ENCODE data around the gene WNT6.

The WNT6 gene

DNA sequence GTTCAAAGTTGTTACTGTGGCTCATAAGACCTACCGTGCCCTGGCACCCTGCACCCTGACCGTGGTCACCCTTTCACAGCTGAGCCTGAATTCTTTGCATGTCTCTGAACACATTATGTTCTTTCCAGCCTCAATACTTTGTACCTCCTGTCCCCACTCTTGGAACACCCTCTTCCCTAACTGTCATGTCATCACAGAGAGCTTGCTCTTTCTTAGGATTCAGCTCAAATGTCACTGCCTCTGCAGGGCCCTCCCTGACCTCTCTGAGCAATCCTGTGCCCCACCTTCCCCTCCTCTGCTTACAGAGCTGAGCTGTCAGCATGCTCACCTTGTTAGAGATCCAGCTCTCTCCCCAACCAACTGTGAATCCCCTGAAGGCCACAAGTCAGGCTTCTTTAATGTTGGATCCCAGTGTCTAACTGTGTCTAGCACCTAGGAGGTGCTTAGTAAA, 43.0 kb upstream of the WNT6 start:
- H3K9ac ChIP-seq (ENCODE audit: low read depth in 1 of 2, low read length in 2 of 2), result no peak overlapping the region
- H3K9me3 ChIP-seq (ENCODE audit: control insufficient read depth in 2 of 2, low read length in 2 of 2), result no peaks in the 10 kb centered on the region
- no peaks in the 10 kb centered on the region for H3K27me3 ChIP-seq (ENCODE audit: control insufficient read depth in 2 of 2, insufficient read depth in 2 of 2, low read length in 2 of 2)
- peaks cover 11 to 14% of the 10 kb centered on the region in 2 donors for H3K4me1 ChIP-seq (ENCODE audit: control insufficient read depth in 2 of 2, insufficient read depth in 2 of 2, low read length in 2 of 2)
- H3K27ac ChIP-seq (ENCODE audit: low read depth in 2 of 2, low read length in 2 of 2), result no peak overlapping the region
- H3K4me3 ChIP-seq (ENCODE audit: low read length in 2 of 2), result no peak overlapping the region
- peaks cover 0 to 32% of the 10 kb centered on the region in 2 donors for H3K36me3 ChIP-seq (ENCODE audit: control insufficient read depth in 2 of 2, insufficient read depth in 2 of 2, low read length in 2 of 2)

GRCh38 chr2:218819093-218819492, 40.5 kb upstream of the WNT6 start:
- no peaks in the 10 kb centered on the region for H3K9me3 ChIP-seq (ENCODE audit: control insufficient read depth in 2 of 2, low read length in 2 of 2)
- no peak overlapping the region for H3K9ac ChIP-seq (ENCODE audit: low read depth in 1 of 2, low read length in 2 of 2)
- peaks cover 4 to 8% of the 10 kb centered on the region in 2 donors for H3K4me1 ChIP-seq (ENCODE audit: control insufficient read depth in 2 of 2, insufficient read depth in 2 of 2, low read length in 2 of 2)
- H3K36me3 ChIP-seq (ENCODE audit: control insufficient read depth in 2 of 2, insufficient read depth in 2 of 2, low read length in 2 of 2), result peaks cover 0 to 15% of the 10 kb centered on the region in 2 donors
- no peak overlapping the region for H3K27ac ChIP-seq (ENCODE audit: low read depth in 2 of 2, low read length in 2 of 2)
- no peak overlapping the region for H3K4me3 ChIP-seq (ENCODE audit: low read length in 2 of 2)
- no peaks in the 10 kb centered on the region for H3K27me3 ChIP-seq (ENCODE audit: control insufficient read depth in 2 of 2, insufficient read depth in 2 of 2, low read length in 2 of 2)

DNA sequence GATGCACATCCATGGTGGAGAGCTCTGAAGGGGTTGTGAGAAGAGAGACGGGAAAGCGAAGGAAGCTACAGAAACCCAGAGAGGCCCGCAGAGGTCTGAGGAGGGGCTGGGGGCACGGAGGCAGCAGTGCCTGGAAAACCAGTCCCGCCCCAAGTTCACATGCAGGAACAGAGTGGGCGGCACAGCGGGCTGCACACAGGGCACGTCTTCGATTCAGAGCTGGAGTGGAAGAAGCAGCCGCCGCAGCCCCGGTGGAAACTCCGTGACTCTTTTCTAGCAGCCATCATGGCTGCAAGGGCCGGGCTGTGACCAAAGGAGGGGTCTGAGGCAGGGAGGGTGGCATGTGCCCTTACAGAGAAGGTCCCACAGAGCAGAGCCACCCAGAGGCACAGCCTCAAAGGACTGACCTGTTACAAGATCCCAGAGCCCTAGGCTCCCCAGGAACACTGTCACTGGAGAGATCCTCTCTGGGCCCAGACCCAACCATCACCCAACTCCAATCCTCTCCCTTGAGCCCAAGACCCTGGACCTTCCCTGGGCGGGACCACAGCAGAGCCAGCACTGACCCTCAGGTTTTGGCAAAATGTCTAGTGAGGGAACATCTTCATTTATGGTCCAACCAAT, 38.7 kb upstream of the WNT6 start:
- H3K36me3 ChIP-seq (ENCODE audit: control insufficient read depth in 2 of 2, insufficient read depth in 2 of 2, low read length in 2 of 2), result peaks cover 0 to 11% of the 10 kb centered on the region in 2 donors
- H3K9me3 ChIP-seq (ENCODE audit: control insufficient read depth in 2 of 2, low read length in 2 of 2), result no peaks in the 10 kb centered on the region
- no peak overlapping the region for H3K9ac ChIP-seq (ENCODE audit: low read depth in 1 of 2, low read length in 2 of 2)
- H3K27me3 ChIP-seq (ENCODE audit: control insufficient read depth in 2 of 2, insufficient read depth in 2 of 2, low read length in 2 of 2), result no peaks in the 10 kb centered on the region
- H3K4me3 ChIP-seq (ENCODE audit: low read length in 2 of 2), result no peak overlapping the region
- H3K27ac ChIP-seq (ENCODE audit: low read depth in 2 of 2, low read length in 2 of 2), result no peak overlapping the region
- no peaks in the 10 kb centered on the region for H3K4me1 ChIP-seq (ENCODE audit: control insufficient read depth in 2 of 2, insufficient read depth in 2 of 2, low read length in 2 of 2)

DNA sequence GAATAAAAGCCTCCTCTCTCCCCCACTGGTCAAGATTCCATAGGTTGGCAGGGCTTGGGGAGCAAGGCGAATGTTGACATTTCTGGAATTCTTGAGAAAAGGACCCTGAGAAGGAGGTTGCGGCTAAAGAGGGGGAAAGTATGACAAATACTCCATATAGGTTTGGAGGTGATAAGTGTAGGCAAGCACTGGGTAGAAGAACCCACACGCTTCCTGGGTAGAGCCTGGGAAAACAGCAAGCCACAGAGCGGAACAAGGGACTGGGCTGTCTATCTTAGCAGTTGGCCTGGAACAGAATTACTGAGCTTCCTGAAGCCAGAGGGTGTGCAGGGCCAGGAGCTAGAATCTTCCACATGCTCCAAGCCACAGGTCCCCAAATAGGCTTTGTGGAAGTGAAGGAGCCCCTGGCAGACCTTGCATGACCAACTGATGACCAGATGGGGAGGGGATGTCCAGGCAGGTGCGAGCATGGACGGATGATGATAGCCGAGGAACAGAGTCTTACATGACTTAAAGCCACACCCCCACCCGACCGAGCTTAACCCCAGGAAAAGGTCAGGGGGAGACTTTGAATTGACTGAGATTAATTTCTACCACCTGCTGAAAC, 37.9 kb upstream of the WNT6 start:
- Histone ChIP-seq H3K27me3 (ENCODE audit: control insufficient read depth in 2 of 2, insufficient read depth in 2 of 2, low read length in 2 of 2) (no peaks in the 10 kb centered on the region), H3K9ac (ENCODE audit: low read depth in 1 of 2, low read length in 2 of 2) (no peak overlapping the region), H3K4me1 (ENCODE audit: control insufficient read depth in 2 of 2, insufficient read depth in 2 of 2, low read length in 2 of 2) (no peaks in the 10 kb centered on the region)

DNA sequence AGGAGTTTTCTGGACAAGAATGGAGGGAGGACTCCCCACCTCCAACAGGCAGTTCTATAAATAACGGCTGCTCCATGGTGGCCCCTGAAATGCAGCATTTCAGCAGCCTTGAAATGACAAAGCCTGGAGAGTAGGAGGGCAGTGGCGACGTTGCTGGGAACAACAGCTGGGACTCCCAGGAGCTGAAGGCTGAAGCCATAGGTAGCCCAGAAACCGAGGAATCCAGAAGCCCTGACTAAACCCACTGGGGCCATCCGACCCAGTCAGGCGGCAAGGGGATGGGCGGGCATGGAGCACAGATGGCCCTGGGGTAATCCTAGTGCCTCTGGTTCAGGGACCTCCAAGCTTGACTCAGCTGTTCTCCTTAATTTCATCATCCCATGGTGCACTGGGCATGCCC, 37.0 kb upstream of the WNT6 start:
- no peak overlapping the region for H3K27ac ChIP-seq (ENCODE audit: low read depth in 2 of 2, low read length in 2 of 2)
- no peak overlapping the region for H3K4me3 ChIP-seq (ENCODE audit: low read length in 2 of 2)
- no peaks in the 10 kb centered on the region for H3K4me1 ChIP-seq (ENCODE audit: control insufficient read depth in 2 of 2, insufficient read depth in 2 of 2, low read length in 2 of 2)
- no peak overlapping the region for H3K9ac ChIP-seq (ENCODE audit: low read depth in 1 of 2, low read length in 2 of 2)
- H3K36me3 ChIP-seq (ENCODE audit: control insufficient read depth in 2 of 2, insufficient read depth in 2 of 2, low read length in 2 of 2), result peaks cover 0 to 3% of the 10 kb centered on the region in 2 donors
- H3K27me3 ChIP-seq (ENCODE audit: control insufficient read depth in 2 of 2, insufficient read depth in 2 of 2, low read length in 2 of 2), result no peaks in the 10 kb centered on the region
- H3K9me3 ChIP-seq (ENCODE audit: control insufficient read depth in 2 of 2, low read length in 2 of 2), result no peaks in the 10 kb centered on the region

More for the DNA sequence above, 37.9 kb upstream of the WNT6 start:
- Histone ChIP-seq H3K9me3 (ENCODE audit: control insufficient read depth in 2 of 2, low read length in 2 of 2) (no peaks in the 10 kb centered on the region), H3K36me3 (ENCODE audit: control insufficient read depth in 2 of 2, insufficient read depth in 2 of 2, low read length in 2 of 2) (peaks cover 0 to 7% of the 10 kb centered on the region in 2 donors), H3K27ac (ENCODE audit: low read depth in 2 of 2, low read length in 2 of 2) (no peak overlapping the region), H3K4me3 (ENCODE audit: low read length in 2 of 2) (no peak overlapping the region)

DNA sequence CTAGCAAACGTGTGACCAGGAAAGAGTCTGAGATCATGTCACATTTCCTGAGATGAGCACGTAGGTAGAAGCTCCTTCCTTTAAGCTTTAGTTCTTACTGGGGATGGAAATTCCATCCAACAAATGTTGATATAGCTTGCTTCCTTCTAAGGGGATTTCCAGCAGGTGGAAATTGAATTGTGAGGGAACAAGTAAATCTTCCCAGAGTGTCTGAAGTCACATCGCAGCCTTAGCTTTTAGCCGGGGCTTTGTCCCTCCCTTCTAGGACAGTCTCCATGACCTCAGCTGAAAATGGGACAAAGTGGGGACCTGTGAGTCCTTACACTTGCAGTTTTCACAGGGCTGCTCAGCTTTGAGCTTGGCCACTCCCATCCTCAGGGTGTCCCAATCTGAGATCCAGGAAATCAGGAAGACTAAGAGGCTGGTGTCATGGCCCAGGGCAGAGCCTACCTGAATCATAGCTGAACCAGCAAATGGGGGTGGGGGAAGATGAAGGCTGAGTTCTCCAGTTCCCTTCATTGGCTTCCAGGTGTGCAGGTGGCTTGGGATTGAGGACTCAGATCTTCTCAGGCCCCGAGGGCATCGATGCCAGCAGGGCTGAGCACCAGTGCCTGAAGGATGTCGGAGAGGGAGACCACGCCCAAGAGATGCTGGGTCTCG, 36.3 kb upstream of the WNT6 start:
- Histone ChIP-seq H3K4me1 (ENCODE audit: control insufficient read depth in 2 of 2, insufficient read depth in 2 of 2, low read length in 2 of 2) (no peaks in the 10 kb centered on the region), H3K36me3 (ENCODE audit: control insufficient read depth in 2 of 2, insufficient read depth in 2 of 2, low read length in 2 of 2) (peaks cover 0 to 2% of the 10 kb centered on the region in 2 donors), H3K4me3 (ENCODE audit: low read length in 2 of 2) (no peak overlapping the region), H3K27ac (ENCODE audit: low read depth in 2 of 2, low read length in 2 of 2) (no peak overlapping the region), H3K27me3 (ENCODE audit: control insufficient read depth in 2 of 2, insufficient read depth in 2 of 2, low read length in 2 of 2) (no peaks in the 10 kb centered on the region), H3K9me3 (ENCODE audit: control insufficient read depth in 2 of 2, low read length in 2 of 2) (no peaks in the 10 kb centered on the region), H3K9ac (ENCODE audit: low read depth in 1 of 2, low read length in 2 of 2) (no peak overlapping the region)

GRCh38 chr2:218824004-218824403, 35.6 kb upstream of the WNT6 start:
- Histone ChIP-seq H3K9me3 (ENCODE audit: control insufficient read depth in 2 of 2, low read length in 2 of 2) (no peaks in the 10 kb centered on the region), H3K27ac (ENCODE audit: low read depth in 2 of 2, low read length in 2 of 2) (no peak overlapping the region), H3K27me3 (ENCODE audit: control insufficient read depth in 2 of 2, insufficient read depth in 2 of 2, low read length in 2 of 2) (no peaks in the 10 kb centered on the region), H3K36me3 (ENCODE audit: control insufficient read depth in 2 of 2, insufficient read depth in 2 of 2, low read length in 2 of 2) (peaks cover 0 to 2% of the 10 kb centered on the region in 2 donors), H3K4me1 (ENCODE audit: control insufficient read depth in 2 of 2, insufficient read depth in 2 of 2, low read length in 2 of 2) (no peaks in the 10 kb centered on the region), H3K9ac (ENCODE audit: low read depth in 1 of 2, low read length in 2 of 2) (no peak overlapping the region), H3K4me3 (ENCODE audit: low read length in 2 of 2) (no peak overlapping the region)

- Histone ChIP-seq H3K4me3 (ENCODE audit: low read length in 2 of 2) (no peak overlapping the region), H3K9me3 (ENCODE audit: control insufficient read depth in 2 of 2, low read length in 2 of 2) (no peaks in the 10 kb centered on the region), H3K27me3 (ENCODE audit: control insufficient read depth in 2 of 2, insufficient read depth in 2 of 2, low read length in 2 of 2) (peaks cover 0 to 3% of the 10 kb centered on the region in 2 donors), H3K4me1 (ENCODE audit: control insufficient read depth in 2 of 2, insufficient read depth in 2 of 2, low read length in 2 of 2) (no peaks in the 10 kb centered on the region), H3K9ac (ENCODE audit: low read depth in 1 of 2, low read length in 2 of 2) (no peak overlapping the region), H3K27ac (ENCODE audit: low read depth in 2 of 2, low read length in 2 of 2) (no peak overlapping the region), H3K36me3 (ENCODE audit: control insufficient read depth in 2 of 2, insufficient read depth in 2 of 2, low read length in 2 of 2) (no peaks in the 10 kb centered on the region)
Observed at GRCh38 chr2:218826791-218827190, 32.8 kb upstream of the WNT6 start.

DNA sequence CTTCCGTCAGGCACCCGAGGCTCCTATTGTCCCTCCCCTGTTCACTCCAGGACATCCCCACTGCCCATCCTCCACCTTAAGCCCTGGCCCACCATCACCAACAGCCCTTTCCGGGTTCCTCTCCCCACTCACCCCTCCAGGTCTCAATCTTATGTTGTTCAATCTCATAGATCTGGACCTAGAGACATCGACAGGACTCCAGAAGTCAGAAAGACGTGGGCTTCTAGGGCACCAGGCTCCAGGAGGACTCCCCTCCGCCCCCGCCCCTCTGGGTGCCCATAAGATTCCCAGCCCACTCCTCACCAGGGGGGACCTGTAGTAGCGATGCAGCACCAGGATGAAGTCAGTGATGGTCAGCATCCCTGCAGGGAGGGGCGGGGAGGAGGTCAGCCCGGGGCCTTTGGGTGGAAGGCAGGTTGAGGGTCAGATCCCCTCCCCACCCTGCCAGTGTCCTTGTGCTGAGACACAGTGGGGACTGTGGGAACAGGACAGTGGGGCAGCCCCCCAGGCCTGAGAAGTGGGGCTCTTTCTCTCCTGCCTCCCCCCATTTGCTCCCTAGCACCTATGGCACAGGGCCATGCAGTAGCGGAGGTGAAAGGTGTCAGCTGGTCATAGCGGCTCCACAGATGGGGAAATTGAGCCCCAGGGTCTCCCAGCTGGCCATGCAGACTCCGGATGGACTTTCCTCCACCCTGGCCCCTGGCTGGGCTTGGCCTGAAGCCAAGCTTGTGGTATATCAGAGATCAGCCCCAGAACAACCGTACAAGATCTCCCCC, 31.7 kb upstream of the WNT6 start:
- Histone ChIP-seq H3K36me3 (ENCODE audit: control insufficient read depth in 2 of 2, insufficient read depth in 2 of 2, low read length in 2 of 2) (no peaks in the 10 kb centered on the region), H3K4me1 (ENCODE audit: control insufficient read depth in 2 of 2, insufficient read depth in 2 of 2, low read length in 2 of 2) (no peaks in the 10 kb centered on the region), H3K4me3 (ENCODE audit: low read length in 2 of 2) (no peak overlapping the region), H3K27ac (ENCODE audit: low read depth in 2 of 2, low read length in 2 of 2) (no peak overlapping the region), H3K27me3 (ENCODE audit: control insufficient read depth in 2 of 2, insufficient read depth in 2 of 2, low read length in 2 of 2) (peaks cover 3% of the 10 kb centered on the region in 2 donors), H3K9ac (ENCODE audit: low read depth in 1 of 2, low read length in 2 of 2) (no peak overlapping the region), H3K9me3 (ENCODE audit: control insufficient read depth in 2 of 2, low read length in 2 of 2) (no peaks in the 10 kb centered on the region)

DNA sequence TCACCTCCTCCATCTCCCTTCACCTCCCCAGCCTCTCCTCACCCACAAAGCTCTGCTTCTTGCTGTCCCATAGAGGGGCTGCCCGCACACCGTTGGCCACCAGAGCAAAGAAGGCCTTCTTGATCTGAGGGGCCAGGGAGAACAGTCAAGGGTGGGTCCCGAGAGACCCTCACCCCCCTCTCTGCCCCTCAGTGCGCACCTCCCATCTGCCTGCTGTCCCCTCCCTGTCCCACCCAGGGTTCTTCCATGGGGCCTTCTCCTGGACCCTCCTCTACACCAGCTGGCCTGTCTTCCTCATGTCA, 31.2 kb upstream of the WNT6 start:
- H3K36me3 ChIP-seq (ENCODE audit: control insufficient read depth in 2 of 2, insufficient read depth in 2 of 2, low read length in 2 of 2), result no peaks in the 10 kb centered on the region
- H3K27ac ChIP-seq (ENCODE audit: low read depth in 2 of 2, low read length in 2 of 2), result no peak overlapping the region
- H3K4me1 ChIP-seq (ENCODE audit: control insufficient read depth in 2 of 2, insufficient read depth in 2 of 2, low read length in 2 of 2), result no peaks in the 10 kb centered on the region
- peaks cover 3 to 4% of the 10 kb centered on the region in 2 donors for H3K27me3 ChIP-seq (ENCODE audit: control insufficient read depth in 2 of 2, insufficient read depth in 2 of 2, low read length in 2 of 2)
- no peak overlapping the region for H3K9ac ChIP-seq (ENCODE audit: low read depth in 1 of 2, low read length in 2 of 2)
- no peaks in the 10 kb centered on the region for H3K9me3 ChIP-seq (ENCODE audit: control insufficient read depth in 2 of 2, low read length in 2 of 2)
- H3K4me3 ChIP-seq (ENCODE audit: low read length in 2 of 2), result no peak overlapping the region
